MM.1S (cell line): Measurements from ENCODE around the gene SPNS2.

Source experiments
- CTCF ChIP-seq: fragments of 300-600 bp; sonication (generic); IDR thresholded peaks from 2 replicates; pipeline ENCODE4 v1.5.1; 2016; ENCODE audit warnings: antibody characterized with exemption, low read length, mixed read lengths
- EZH2 ChIP-seq: fragments of 300-600 bp; sonication (generic); optimal IDR thresholded peaks from 2 replicates; pipeline ENCODE3; 2017; ENCODE audit warnings: low read depth, mild to moderate bottlenecking, antibody characterized with exemption, low read length, mixed read lengths
- EZH2phosphoT487 ChIP-seq: fragments of 300-600 bp; sonication (generic); IDR thresholded peaks from 2 replicates; pipeline ENCODE4 v1.6.1; 2018; ENCODE audit warnings: antibody characterized with exemption, low read length

GRCh38 chr17:4536742-4537411 lies 38.2 kb downstream of the SPNS2 start:
- TF ChIP-seq CTCF (no peak), EZH2phosphoT487 (no peak), EZH2 (no peak)
